Thyroid gland (tissue), 4 donors: ENCODE results near the gene FASTK. TPM values are rescaled to one million over a fixed set of nuclear protein-coding genes. Genes with fewer than 3 reads are reported as not detected.
A peak's percentile ranks its signal among the peaks of the same experiment; 100 is the strongest.

ENCODE experiments used
- DNase-seq, 2 donors: peaks; one replicate each; pipeline ENCODE4 v3.0.0-alpha.2; 2019
- H3K27ac ChIP-seq, 3 donors: fragments of 200-600 bp; sonication (generic); 1 replicate in 2 of 3; 2 replicates in 1 of 3; pipeline ENCODE4 v1.5.1; 2016 to 2019; ENCODE audit warnings: mild to moderate bottlenecking in 1 of 3, moderate library complexity in 1 of 3
- H3K27me3 ChIP-seq: fragments of 200-600 bp; sonication (generic); one replicate; pipeline ENCODE4 v1.5.1; 2019
- H3K36me3 ChIP-seq, 2 donors: fragments of 200-600 bp; sonication (generic); one replicate each; pipeline ENCODE4 v1.5.1; 2016 to 2019
- H3K4me1 ChIP-seq, 2 donors: fragments of 200-600 bp; sonication (generic); one replicate each; pipeline ENCODE4 v1.5.1; 2017 to 2019
- H3K4me3 ChIP-seq, 3 donors: fragments of 200-600 bp; sonication (generic); replicated peaks in 1 of 3; 1 replicate in 2 of 3; 2 replicates in 1 of 3; pipeline ENCODE4 v1.5.1; 2016; ENCODE audit warnings: mild to moderate bottlenecking in 1 of 3
- H3K9me3 ChIP-seq: fragments of 200-600 bp; sonication (generic); one replicate; pipeline ENCODE4 v1.5.1; 2017
- CTCF ChIP-seq, 6 experiments: fragments of 200-600 bp in 3 of 6; fragments of 450-650 bp in 3 of 6; sonication (generic) in 3 of 6; IDR thresholded peaks; one replicate each; pipeline ENCODE4 v1.5.1; 2016 to 2019; ENCODE audit warnings: antibody characterized with exemption in 6 of 6, mild to moderate bottlenecking in 2 of 6, inconsistent platforms in 1 of 6, moderate library complexity in 1 of 6
- POLR2A ChIP-seq, 2 donors: fragments of 450-650 bp; IDR thresholded peaks; one replicate each; pipeline ENCODE4 v1.6.1; 2017; ENCODE audit warnings: antibody characterized with exemption in 2 of 2, mild to moderate bottlenecking in 2 of 2, moderate library complexity in 1 of 2
- WGBS, 2 donors: methylation state at CpG; one replicate each; pipeline ENCODE4 v1.1.5; 2017; 5-methylcytosine and 5-hydroxymethylcytosine counted together
- intact Hi-C: fragments of 100-400 bp; cut with DNase I; formaldehyde crosslinking; loops from one replicate; pipeline ENCODE4 v1.15.1; 2023
- total RNA-seq, 4 donors: library from RNA; depleted of rRNA; stranded (reverse); fragments of >200 nt; gene quantifications; one replicate each; pipeline ENCODE4 v1.2.3, GENCODE V29; 2016

Gene FASTK
- total RNA-seq, 4 donors from 2014 or later = 71.8 to 114 (median 78.8) TPM

GRCh38 chr7:151115121-151115835, 34.7 kb upstream of the FASTK start:
- 1% methylated on average over 37 of the region's 114 CpGs; no CpG with 5 or more reads in 1 of the 2 donors for WGBS, 2 donors
- Histone ChIP-seq H3K9me3 (no peaks in the 10 kb centered on the region), H3K27me3 (no peaks in the 10 kb centered on the region), H3K36me3 (peaks cover 23 to 27% of the 10 kb centered on the region in 2 donors), H3K4me1 (peaks cover 15 to 26% of the 10 kb centered on the region in 2 donors), H3K27ac (peak overlapping the region in 1 of 3 donors; percentile 69), H3K4me3 (peak overlapping the region in 2 of 3 donors; percentile 18 to 31)
- TF ChIP-seq POLR2A (IDR thresholded peaks at IDR 0.05) = no peak
- TF ChIP-seq CTCF (IDR thresholded peaks at IDR 0.05) = peak in 1 of 6 experiments; percentile 5
- intact Hi-C loops = no loop called here
- peak; percentile 15 to 20 for DNase-seq

- peak; percentile 66 to 76 for DNase-seq
- Histone ChIP-seq H3K4me1 (peaks cover 15 to 26% of the 10 kb centered on the region in 2 donors), H3K4me3 (peak overlapping the region in 1 of 3 donors; percentile 12), H3K9me3 (no peaks in the 10 kb centered on the region), H3K27me3 (no peaks in the 10 kb centered on the region), H3K36me3 (peaks cover 14 to 19% of the 10 kb centered on the region in 2 donors), H3K27ac (peak overlapping the region; percentile 10 to 54 (median 32))
- peak in 1 of 2 donors; percentile 44 for TF ChIP-seq POLR2A (IDR thresholded peaks at IDR 0.05)
- TF ChIP-seq CTCF (IDR thresholded peaks at IDR 0.05) = peak in 1 of 6 experiments; percentile 5
- 2 to 19% methylated on average over 22 to 28 of the region's 101 CpGs for WGBS, 2 donors
- intact Hi-C loops = loop anchor here (5.0 kb wide), 1 partner anchor 217 kb away; no protein-coding TSS in a partner anchor
Measured at GRCh38 chr7:151114151-151115090, 33.8 kb upstream of the FASTK start.

- Histone ChIP-seq H3K36me3 (peaks cover 6 to 10% of the 10 kb centered on the region in 2 donors), H3K4me3 (peak overlapping the region in 1 of 3 donors; percentile 12), H3K27ac (peak overlapping the region; percentile 10 to 54 (median 32)), H3K9me3 (no peaks in the 10 kb centered on the region), H3K27me3 (no peaks in the 10 kb centered on the region), H3K4me1 (peaks cover 15 to 26% of the 10 kb centered on the region in 2 donors)
- peak in 1 of 2 donors; percentile 64 for TF ChIP-seq POLR2A (IDR thresholded peaks at IDR 0.05)
- peak in 4 of 6 experiments; percentile 9 to 47 (median 32) for TF ChIP-seq CTCF (IDR thresholded peaks at IDR 0.05)
- peak; percentile 77 to 86 for DNase-seq
- 39 to 41% methylated on average over 7 to 12 of the region's 13 CpGs for WGBS, 2 donors
- intact Hi-C loops = loop anchor here (5.0 kb wide), 1 partner anchor 216 kb away; no protein-coding TSS in a partner anchor
Measured at GRCh38 chr7:151113344-151114150, 32.9 kb upstream of the FASTK start.

- peaks cover 9 to 20% of the 10 kb centered on the region in 2 donors for H3K4me1 ChIP-seq
- no peaks in the 10 kb centered on the region for H3K27me3 ChIP-seq
- H3K4me3 ChIP-seq = no peak overlapping the region
- intact Hi-C loops = loop anchor here (5.0 kb wide), 1 partner anchor 214 kb away; no protein-coding TSS in a partner anchor
- whole genome bisulfite sequencing, 2 donors = 31 to 48% methylated on average over 10 to 20 of the region's 20 CpGs
- no peaks in the 10 kb centered on the region for H3K9me3 ChIP-seq
- peak; percentile 77 to 93 (median 84) for TF ChIP-seq CTCF (IDR thresholded peaks at IDR 0.05)
- no peak for TF ChIP-seq POLR2A (IDR thresholded peaks at IDR 0.05)
- DNase-seq = peak; percentile 82 to 84
- H3K27ac ChIP-seq = no peak overlapping the region
- H3K36me3 ChIP-seq = no peaks in the 10 kb centered on the region
Measured at GRCh38 chr7:151110941-151111645, 30.5 kb upstream of the FASTK start.
